NT2/D1 (cell line): Measurements from ENCODE around the gene ZNF514.

Experiments
- YY1 ChIP-seq: IDR thresholded peaks from 2 replicates; pipeline ENCODE4 v1.6.1; 2011; ENCODE audit not compliant: insufficient read length, insufficient read depth
- ZNF274 ChIP-seq: IDR thresholded peaks from 2 replicates; pipeline ENCODE4 v1.6.1; 2011; ENCODE audit warnings: mild to moderate bottlenecking, low read depth, low read length

DNA sequence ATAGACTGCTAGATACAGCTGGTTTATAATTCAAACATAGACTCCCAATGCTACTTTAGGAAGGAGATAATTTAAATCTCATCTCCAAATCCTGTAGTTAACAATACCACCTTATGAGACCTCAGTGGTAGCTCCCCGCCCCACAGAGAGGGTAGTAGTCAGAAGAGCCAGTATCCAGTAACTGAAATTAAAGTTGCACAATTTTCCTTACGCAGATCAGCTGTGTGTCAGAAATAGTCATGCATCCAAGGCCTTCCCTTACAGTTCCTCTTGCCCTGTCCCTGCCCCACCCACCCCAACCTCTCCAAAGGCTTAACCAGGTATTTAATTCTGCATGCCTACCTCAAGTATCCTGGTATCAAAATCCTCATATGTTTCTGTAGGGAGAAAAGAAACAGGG lies 53.6 kb downstream of the ZNF514 start:
- TF ChIP-seq YY1 (no peak), ZNF274 (no peak)
